ENCODE results near the gene SCLT1. TPM values are rescaled to one million over a fixed set of nuclear protein-coding genes. Genes with fewer than 3 reads are reported as not detected.

Gene SCLT1
- polyA plus RNA-seq, 1 donor (not counting 4 experiments of a cell fraction or from before 2014, with no cell fraction given) = 5.8 TPM

- DNase-seq (ENCODE audit: low read depth, low spot score) = no peak
- dilution Hi-C loops (cut with MboI; ENCODE audit: extremely low pct_ligation_motif_present, low sequenced_read_pairs) = no loop called here
- FAIRE-seq = no peak
- Histone ChIP-seq H3K4me1 (ENCODE audit: control insufficient read depth, extremely low read depth, insufficient read depth, low read length) (peaks cover 4% of the 10 kb centered on the region), H3K4me2 (ENCODE audit: control insufficient read depth, extremely low read depth, insufficient read depth, low read depth, low read length) (no peak overlapping the region), H4K20me1 (ENCODE audit: control insufficient read depth, extremely low read depth, insufficient read depth, low read length) (no peaks in the 10 kb centered on the region), H3K9me3 (ENCODE audit: control insufficient read depth, low read depth, low read length) (no peaks in the 10 kb centered on the region), H3K79me2 (ENCODE audit: control insufficient read depth, insufficient read depth, low read length) (no peaks in the 10 kb centered on the region), H3K9ac (ENCODE audit: control insufficient read depth, extremely low read depth, insufficient read depth, low read length) (no peak overlapping the region), H3K9me1 (ENCODE audit: control insufficient read depth, extremely low read depth, insufficient read depth, low read length) (no peaks in the 10 kb centered on the region), H3K36me3 (ENCODE audit: control insufficient read depth in 2 of 2, extremely low read depth in 1 of 2, insufficient read depth in 2 of 2, low read length in 2 of 2) (peaks cover 0 to under 1% of the 10 kb centered on the region in 2 experiments), H3K27me3 (ENCODE audit: control insufficient read depth, extremely low read depth, insufficient read depth, low read length) (no peaks in the 10 kb centered on the region), H3K4me3 (ENCODE audit: control insufficient read depth in 2 of 3, extremely low read depth in 1 of 3, insufficient read depth in 2 of 3, low read depth in 1 of 3, low read length in 3 of 3) (no peak overlapping the region), H2AFZ (ENCODE audit: control insufficient read depth, low read length) (no peak overlapping the region), H3K27ac (ENCODE audit: control insufficient read depth, insufficient read depth, low read length) (no peak overlapping the region)
- no peak for TF ChIP-seq CTCF (optimal IDR thresholded peaks at IDR 0.05 in 1 of 3, IDR thresholded peaks at IDR 0.05 in 1 of 3, conservative IDR thresholded peaks at IDR 0.05 in 1 of 3; ENCODE audit: extremely low read depth in 1 of 3, insufficient read depth in 2 of 3, low read length in 3 of 3)
- TF ChIP-seq EZH2 (IDR thresholded peaks at IDR 0.05; ENCODE audit: low read length) = no peak
Observed at GRCh38 chr4:128980816-128981326, 112.5 kb downstream of the SCLT1 start.

- DNase-seq (ENCODE audit: low read depth, low spot score) = peak; percentile 9
- no peak for FAIRE-seq
- no peaks in the 10 kb centered on the region for H3K9me1 ChIP-seq (ENCODE audit: control insufficient read depth, extremely low read depth, insufficient read depth, low read length)
- H3K79me2 ChIP-seq (ENCODE audit: control insufficient read depth, insufficient read depth, low read length) = no peaks in the 10 kb centered on the region
- TF ChIP-seq CTCF (optimal IDR thresholded peaks at IDR 0.05 in 1 of 3, IDR thresholded peaks at IDR 0.05 in 1 of 3, conservative IDR thresholded peaks at IDR 0.05 in 1 of 3; ENCODE audit: extremely low read depth in 1 of 3, insufficient read depth in 2 of 3, low read length in 3 of 3) (no peak), EZH2 (IDR thresholded peaks at IDR 0.05; ENCODE audit: low read length) (no peak)
- H3K27ac ChIP-seq (ENCODE audit: control insufficient read depth, insufficient read depth, low read length) = no peak overlapping the region
- H3K4me1 ChIP-seq (ENCODE audit: control insufficient read depth, extremely low read depth, insufficient read depth, low read length) = peaks cover 4% of the 10 kb centered on the region
- H2AFZ ChIP-seq (ENCODE audit: control insufficient read depth, low read length) = no peak overlapping the region
- H3K4me3 ChIP-seq (ENCODE audit: control insufficient read depth in 2 of 3, extremely low read depth in 1 of 3, insufficient read depth in 2 of 3, low read depth in 1 of 3, low read length in 3 of 3) = no peak overlapping the region
- no peak overlapping the region for H3K9ac ChIP-seq (ENCODE audit: control insufficient read depth, extremely low read depth, insufficient read depth, low read length)
- no peaks in the 10 kb centered on the region for H3K9me3 ChIP-seq (ENCODE audit: control insufficient read depth, low read depth, low read length)
- dilution Hi-C loops (cut with MboI; ENCODE audit: extremely low pct_ligation_motif_present, low sequenced_read_pairs) = no loop called here
- no peaks in the 10 kb centered on the region for H3K27me3 ChIP-seq (ENCODE audit: control insufficient read depth, extremely low read depth, insufficient read depth, low read length)
- no peak overlapping the region for H3K4me2 ChIP-seq (ENCODE audit: control insufficient read depth, extremely low read depth, insufficient read depth, low read depth, low read length)
- H3K36me3 ChIP-seq (ENCODE audit: control insufficient read depth in 2 of 2, extremely low read depth in 1 of 2, insufficient read depth in 2 of 2, low read length in 2 of 2) = no peaks in the 10 kb centered on the region
- no peaks in the 10 kb centered on the region for H4K20me1 ChIP-seq (ENCODE audit: control insufficient read depth, extremely low read depth, insufficient read depth, low read length)
Observed at GRCh38 chr4:128979934-128980333, 113.4 kb downstream of the SCLT1 start.

All from keratinocyte (primary cell).